AG09309 (cell line): Measurements from ENCODE around the gene HEPHL1.
A peak's percentile ranks its signal among the peaks of the same experiment; 100 is the strongest.

Experiments used
- DNase-seq: peaks from one replicate; pipeline ENCODE4 v3.0.0-alpha.2; 2010; ENCODE audit warnings: low read depth
- H3K4me3 ChIP-seq: 2 replicates; pipeline ENCODE4 v1.5.1; 2011; ENCODE audit warnings: mild to moderate bottlenecking, low read depth, low read length, moderate library complexity; ENCODE audit not compliant: control insufficient read depth
- CTCF ChIP-seq: IDR thresholded peaks from 2 replicates; pipeline ENCODE4 v1.5.1; 2011; ENCODE audit warnings: mild to moderate bottlenecking, low read depth, low read length, inconsistent platforms; ENCODE audit not compliant: insufficient read depth, control insufficient read depth; ENCODE audit errors: missing control alignments

The HEPHL1 gene

GRCh38 chr11:94125407-94126115 lies 104.4 kb downstream of the HEPHL1 start:
- no peak overlapping the region for H3K4me3 ChIP-seq
- TF ChIP-seq CTCF, result no peak
- no peak for DNase-seq

GRCh38 chr11:94127638-94128037 lies 106.5 kb downstream of the HEPHL1 start:
- no peak for DNase-seq
- TF ChIP-seq CTCF, result no peak
- H3K4me3 ChIP-seq, result peak overlapping the region; percentile 94

GRCh38 chr11:94128291-94128745 lies 107.2 kb downstream of the HEPHL1 start:
- no peak for DNase-seq
- peak overlapping the region; percentile 94 for H3K4me3 ChIP-seq
- no peak for TF ChIP-seq CTCF

- H3K4me3 ChIP-seq, result peak within 1 kb of the TSS; percentile 94
- no peak for DNase-seq
- TF ChIP-seq CTCF, result no peak
Measured at GRCh38 chr11:94128746-94129511, 107.8 kb downstream of the HEPHL1 start, which contains the start of gene PANX1. TSS of gene PANX1 (plus strand) at chr11:94128841. CDS start at chr11:94129313, 472 bp downstream.

- no peak for DNase-seq
- peak overlapping the region; percentile 94 for H3K4me3 ChIP-seq
- TF ChIP-seq CTCF, result no peak
Measured at GRCh38 chr11:94129512-94130297, 108.6 kb downstream of the HEPHL1 start.

GRCh38 chr11:94130298-94131046 lies 109.3 kb downstream of the HEPHL1 start:
- no peak for TF ChIP-seq CTCF
- DNase-seq, result peak; percentile 93
- peak overlapping the region; percentile 94 for H3K4me3 ChIP-seq
